HG03095 (cell line): ENCODE measurements around the gene RABGEF1.
"Not testable (repeated sequence)": the region's sequence is repeated elsewhere in the genome, so short reads cannot be mapped to it uniquely, and the experiment has no call there.

Experiments
- ATAC-seq: cut with Tn5 transposase; IDR thresholded peaks from one replicate; pipeline ENCODE4 v1.9.1; 2021; ENCODE audit warnings: moderate library complexity; ENCODE audit not compliant: unreplicated experiment

RABGEF1 gene

GRCh38 chr7:66800591-66800990 lies 60.1 kb downstream of the RABGEF1 start:
- ATAC-seq = no peak

GRCh38 chr7:66804001-66804400 lies 63.5 kb downstream of the RABGEF1 start:
- ATAC-seq = no peak

- ATAC-seq = no peak
Measured at GRCh38 chr7:66807736-66808135, 67.2 kb downstream of the RABGEF1 start.

GRCh38 chr7:66810716-66811115 lies 70.2 kb downstream of the RABGEF1 start:
- no peak for ATAC-seq

GRCh38 chr7:66815186-66815875 lies 74.8 kb downstream of the RABGEF1 start:
- not testable (repeated sequence) for ATAC-seq

- no peak for ATAC-seq
Measured at GRCh38 chr7:66815951-66816350, 75.4 kb downstream of the RABGEF1 start.

- not testable (repeated sequence) for ATAC-seq
Measured at GRCh38 chr7:66816658-66817057, 76.1 kb downstream of the RABGEF1 start.

- ATAC-seq = peak; percentile 54
Measured at GRCh38 chr7:66817208-66817795, 76.8 kb downstream of the RABGEF1 start.

GRCh38 chr7:66817956-66818355 lies 77.4 kb downstream of the RABGEF1 start:
- not testable (repeated sequence) for ATAC-seq

- ATAC-seq = no peak
Measured at GRCh38 chr7:66824041-66824440, 83.5 kb downstream of the RABGEF1 start.

- ATAC-seq = not testable (repeated sequence)
Measured at GRCh38 chr7:66825538-66825937, 85.0 kb downstream of the RABGEF1 start.

- ATAC-seq = no peak
Measured at GRCh38 chr7:66826649-66827048, 86.1 kb downstream of the RABGEF1 start.

GRCh38 chr7:66830976-66831375 lies 90.4 kb downstream of the RABGEF1 start:
- ATAC-seq = not testable (repeated sequence)

- no peak for ATAC-seq
Measured at GRCh38 chr7:66832531-66833351, 92.2 kb downstream of the RABGEF1 start.

GRCh38 chr7:66837007-66837406 lies 96.5 kb downstream of the RABGEF1 start:
- no peak for ATAC-seq

- ATAC-seq = no peak
Measured at GRCh38 chr7:66837661-66838060, 97.1 kb downstream of the RABGEF1 start.

- ATAC-seq = no peak
Measured at GRCh38 chr7:66839814-66840213, 99.3 kb downstream of the RABGEF1 start.

GRCh38 chr7:66840316-66840715 lies 99.8 kb downstream of the RABGEF1 start:
- no peak for ATAC-seq

- no peak for ATAC-seq
Measured at GRCh38 chr7:66841898-66842297, 101.4 kb downstream of the RABGEF1 start.

- ATAC-seq = not testable (repeated sequence)
Measured at GRCh38 chr7:66843492-66843891, 103.0 kb downstream of the RABGEF1 start.

GRCh38 chr7:66844552-66845378 lies 104.2 kb downstream of the RABGEF1 start:
- peak; percentile 89 for ATAC-seq
